ENCODE measurements around the gene BARX2.

BARX2 gene

DNA sequence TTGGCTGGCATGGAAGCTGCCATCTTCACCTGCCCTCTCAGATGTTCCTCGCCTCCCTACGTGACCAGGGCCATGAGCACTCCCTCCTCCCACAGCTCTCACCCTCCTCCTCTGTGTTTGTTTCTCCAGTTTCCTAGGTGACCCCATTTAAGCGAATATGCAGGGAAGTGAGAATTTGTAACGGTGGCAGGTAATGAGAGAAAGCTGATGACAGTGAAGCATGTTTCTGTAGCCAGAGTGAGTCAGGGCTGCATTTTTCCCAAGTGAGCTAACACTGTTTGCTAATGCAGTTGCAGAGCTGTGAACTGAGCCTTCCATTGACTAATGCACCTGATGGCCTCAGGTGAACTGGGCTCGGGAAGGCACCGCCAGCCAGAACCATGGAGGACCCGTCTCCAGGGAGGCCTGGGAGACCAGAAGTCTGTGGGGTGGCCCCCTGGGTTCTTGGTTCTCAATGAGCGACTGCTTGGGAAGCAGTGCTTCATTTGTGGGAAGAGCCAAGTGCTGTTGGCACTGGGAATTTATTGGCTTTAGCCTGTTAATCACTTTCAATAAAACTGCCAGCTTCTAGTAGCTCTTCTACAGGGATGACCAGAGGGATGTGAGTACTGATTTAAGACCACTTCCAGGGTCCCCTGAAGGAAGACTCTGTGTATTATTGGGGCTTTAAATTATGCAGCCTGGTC is 64.5 kb downstream of the BARX2 start:
- DNase-seq: no peak

DNA sequence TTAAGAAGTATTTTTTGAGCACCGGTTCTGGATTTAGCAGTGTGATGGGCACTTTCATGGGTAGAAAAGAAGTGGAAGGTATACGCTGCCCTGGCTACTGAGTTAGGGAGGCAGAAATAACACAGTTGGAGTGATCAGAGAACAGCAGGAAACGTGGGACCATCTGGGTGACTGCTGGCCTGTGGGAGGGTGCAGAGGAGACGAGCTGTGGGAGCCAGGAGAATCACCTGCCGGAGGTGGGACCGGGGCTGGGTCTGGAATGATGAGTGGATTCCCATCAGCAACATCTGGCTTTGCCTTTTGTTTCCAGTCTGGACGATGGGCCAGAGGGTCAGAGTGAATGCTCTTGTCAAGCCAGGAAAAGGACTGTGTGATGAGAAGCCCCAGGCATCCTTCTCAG is 66.5 kb downstream of the BARX2 start:
- no peak for DNase-seq

DNA sequence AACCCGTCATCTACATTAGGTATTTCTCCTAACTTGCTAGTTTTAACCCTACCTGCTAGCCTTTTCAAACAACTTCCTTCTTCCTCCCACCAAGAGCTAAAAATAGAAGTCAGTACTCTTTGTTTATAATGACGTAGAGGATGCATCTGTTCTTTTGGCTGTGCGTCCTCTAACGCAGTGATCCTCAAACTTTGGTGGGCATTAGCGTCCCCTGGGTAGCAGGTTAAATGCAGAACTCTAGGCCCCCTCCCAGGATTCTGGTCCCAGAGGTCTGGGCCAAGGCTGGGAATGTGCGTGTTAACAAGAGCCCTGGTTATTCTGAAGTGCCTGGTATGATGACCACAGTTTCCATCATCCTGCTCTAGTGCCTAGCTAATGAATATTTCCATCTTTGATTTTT is 67.6 kb downstream of the BARX2 start:
- no peak for DNase-seq

DNA sequence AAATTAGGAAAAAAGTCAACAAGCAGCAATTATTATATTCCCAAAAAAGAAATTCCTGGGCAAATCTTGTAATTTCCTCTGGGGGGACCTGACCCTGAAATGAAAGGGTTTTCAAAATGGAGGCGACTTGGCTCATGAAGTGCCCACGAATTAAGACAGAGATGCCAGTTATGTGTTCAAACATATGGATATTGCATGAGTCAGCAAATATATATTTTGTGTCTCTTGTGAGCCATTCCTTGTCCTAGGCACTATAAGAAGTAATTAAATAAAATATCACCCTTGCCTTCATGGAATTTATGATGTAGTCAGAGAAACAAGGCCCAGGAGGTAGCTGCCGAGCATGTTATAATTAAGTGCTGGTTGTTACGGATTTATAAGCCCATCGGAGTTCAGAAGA is 68.6 kb downstream of the BARX2 start:
- DNase-seq: no peak

DNA sequence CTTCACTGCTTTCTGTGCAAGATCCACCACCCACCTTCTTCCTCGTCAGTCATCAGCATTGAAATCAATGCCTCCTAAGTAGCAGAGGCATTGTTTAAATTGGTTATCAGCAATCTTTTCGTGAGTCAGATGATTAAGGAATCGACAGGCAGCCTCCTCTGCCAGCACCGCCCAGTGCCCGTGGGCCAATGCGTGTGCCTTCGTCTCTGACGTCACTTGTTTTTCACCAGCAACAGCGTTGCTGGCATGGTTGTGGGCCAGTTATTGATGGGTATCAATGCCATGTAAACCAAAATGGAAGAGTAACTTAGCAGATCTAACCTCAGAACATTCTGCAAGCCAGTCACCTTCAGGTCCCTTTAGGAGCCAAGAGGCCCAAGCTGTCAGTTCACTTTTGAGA is 69.6 kb downstream of the BARX2 start:
- DNase-seq: no peak

DNA sequence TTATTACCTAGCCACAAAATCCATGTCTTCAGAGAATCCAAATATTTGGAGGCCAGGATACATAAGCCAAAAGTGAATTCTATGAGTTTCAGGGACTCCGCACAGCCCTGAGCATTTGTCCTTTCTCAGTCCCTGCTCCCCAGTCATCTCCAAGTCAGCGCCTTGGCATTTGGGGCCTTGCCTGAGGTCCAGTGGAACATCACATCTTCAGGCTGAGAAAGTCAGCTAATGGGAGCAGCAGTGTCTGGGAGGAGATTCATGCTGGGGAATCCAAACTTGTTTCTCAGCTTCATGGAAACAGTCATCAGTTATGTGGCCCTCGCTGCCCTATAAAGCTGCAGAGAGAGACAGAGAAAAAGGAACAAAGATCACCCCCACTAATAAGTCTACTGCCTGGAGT is 70.9 kb downstream of the BARX2 start:
- no peak for DNase-seq

DNA sequence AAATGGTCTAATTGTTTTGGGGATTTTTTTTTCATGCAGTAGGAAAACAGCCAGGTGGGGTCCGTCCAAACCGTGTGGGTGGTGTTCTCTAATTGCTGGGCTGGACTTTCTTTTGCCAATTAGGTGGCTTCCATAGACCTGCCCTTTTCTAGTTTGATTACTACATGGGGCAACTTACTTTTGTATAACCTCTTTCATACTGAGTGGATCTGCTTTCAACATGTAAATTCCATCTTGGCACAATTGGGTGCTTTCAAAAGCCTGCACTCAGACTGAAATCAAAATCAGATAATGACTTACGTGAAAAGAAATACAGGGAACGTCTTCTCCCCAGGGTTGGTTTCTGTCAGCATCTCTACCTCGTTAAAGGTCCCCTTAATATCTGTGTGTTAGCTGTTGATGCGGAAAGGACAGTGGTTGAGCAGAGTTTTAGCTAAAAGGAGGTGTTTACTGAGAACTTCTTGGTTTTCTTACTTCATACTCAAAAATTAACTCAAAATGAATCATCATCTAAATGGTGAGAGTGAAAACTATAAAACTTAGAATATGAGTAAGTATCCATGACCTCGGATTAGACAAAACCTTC is 72.1 kb downstream of the BARX2 start:
- no peak for DNase-seq

DNA sequence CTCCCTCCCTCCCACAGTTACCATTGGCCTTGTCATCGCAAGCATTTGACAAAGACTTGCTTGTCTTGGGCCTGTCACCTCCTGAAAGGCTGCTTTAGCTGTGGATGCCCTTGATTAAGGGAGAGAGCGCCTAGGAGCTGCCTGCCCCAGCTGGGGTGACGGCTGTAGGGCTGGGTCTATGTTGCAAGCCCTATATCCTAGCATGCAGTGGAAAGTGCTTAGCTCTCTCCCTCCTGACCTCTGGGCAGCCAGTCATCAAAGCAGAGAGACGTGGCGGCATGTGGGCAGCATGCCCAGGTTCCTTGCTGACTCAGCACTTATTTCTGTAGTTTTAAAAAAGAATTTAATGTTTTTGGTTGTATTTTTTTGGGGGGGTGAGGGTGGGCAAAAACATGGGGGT is 75.9 kb downstream of the BARX2 start:
- no peak for DNase-seq

DNA sequence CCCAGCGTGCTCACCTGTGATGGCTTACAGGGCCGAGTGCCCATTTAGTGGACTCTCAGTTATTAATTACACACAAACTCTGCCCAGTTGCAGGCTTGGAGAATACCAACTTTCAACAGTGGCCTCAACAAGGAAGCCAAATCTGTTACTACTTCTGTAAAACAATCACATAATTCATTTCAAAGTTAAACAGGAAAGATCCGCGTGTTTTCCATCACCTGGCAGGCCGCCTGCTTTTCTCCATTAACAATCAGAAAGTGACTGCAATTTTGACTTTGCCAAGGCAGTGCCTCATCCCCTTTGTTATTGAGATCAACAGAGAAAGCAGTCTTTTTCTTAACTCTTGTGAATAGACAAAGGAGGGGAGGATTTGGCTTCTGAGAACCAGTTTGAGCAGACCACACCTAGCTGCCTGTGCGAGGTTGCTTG is 77.7 kb downstream of the BARX2 start:
- no peak for DNase-seq

DNA sequence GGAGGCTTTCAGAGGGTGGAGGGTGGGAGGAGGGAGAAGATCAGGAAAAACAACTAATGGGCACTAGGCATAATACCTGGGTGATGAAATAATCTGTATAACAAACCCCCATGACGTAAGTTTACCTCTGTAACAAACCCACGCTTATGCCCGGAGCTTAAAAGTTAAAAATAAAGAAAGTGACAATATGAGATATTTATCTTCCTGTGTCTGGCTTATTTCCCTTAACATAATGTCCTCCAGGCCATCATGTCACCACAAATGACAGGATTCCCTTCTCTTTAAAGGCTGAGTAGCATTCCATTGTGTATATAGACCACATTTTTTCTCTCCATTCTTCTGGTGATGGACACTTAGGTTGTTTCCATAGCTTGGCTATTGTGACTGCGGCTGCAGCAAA is 79.5 kb downstream of the BARX2 start:
- no peak for DNase-seq

DNA sequence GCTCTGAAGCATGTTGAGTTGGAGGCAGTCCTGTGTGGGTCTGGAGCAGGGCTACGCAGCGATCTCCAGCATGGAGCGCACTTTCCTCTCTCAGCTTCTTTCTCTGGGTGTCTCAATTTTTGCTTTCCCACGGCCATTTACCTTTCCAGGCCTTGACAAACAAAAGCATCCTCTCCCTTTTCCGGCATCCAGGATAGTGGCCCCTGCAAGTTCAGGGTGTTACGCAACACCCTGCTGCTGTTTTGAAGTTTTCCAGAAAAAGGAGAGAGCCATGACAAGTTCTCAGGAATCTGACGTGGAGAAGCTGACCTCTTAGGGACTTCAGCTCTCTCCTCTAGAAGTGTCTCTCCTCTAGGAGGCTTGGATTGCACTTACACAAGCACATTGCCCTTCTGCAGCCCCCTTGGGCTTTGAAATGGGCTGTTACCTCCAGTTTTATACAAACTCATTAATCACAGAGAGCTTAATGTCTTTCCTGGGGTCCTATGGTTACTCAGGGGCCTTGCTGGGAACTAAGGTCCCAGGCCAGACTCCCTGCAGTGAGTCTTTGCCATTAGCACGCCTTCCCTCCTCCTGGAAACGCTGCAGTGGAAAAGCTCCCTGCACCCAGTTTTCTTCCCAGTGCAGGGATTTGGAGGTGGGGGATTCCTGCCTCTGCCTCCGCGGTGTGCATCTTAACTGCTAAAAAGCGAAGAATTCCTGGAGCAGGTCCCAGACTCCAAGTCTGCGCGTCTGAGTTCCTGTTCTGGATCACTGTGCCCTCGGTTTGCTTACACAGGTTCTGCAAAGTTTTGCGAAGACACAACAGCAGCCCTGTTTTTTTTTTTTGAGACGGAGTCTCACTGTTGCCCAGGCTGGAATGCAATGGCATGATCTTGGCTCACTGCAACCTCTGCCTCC is 80.4 kb downstream of the BARX2 start:
- no peak for DNase-seq

DNA sequence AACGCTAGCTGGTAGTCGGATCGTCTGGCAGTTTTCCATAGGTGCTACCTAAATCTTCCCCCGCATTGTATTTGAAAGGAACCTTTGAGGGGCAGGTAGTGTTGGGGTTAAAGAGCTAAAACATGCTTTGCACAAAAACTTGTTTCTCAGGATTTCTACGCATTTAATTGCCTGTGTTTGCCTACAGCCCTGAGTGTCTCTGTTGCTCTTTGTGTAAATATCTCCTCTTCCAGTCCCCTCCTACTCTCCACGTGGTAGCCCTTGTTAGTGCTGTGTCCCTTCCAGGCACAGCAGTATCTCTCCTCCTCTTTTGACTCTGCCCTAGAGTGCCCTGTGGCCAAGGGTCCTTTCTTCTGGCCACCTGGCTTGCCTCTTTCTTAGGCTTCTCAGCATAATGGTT is 81.7 kb downstream of the BARX2 start:
- DNase-seq: no peak

DNA sequence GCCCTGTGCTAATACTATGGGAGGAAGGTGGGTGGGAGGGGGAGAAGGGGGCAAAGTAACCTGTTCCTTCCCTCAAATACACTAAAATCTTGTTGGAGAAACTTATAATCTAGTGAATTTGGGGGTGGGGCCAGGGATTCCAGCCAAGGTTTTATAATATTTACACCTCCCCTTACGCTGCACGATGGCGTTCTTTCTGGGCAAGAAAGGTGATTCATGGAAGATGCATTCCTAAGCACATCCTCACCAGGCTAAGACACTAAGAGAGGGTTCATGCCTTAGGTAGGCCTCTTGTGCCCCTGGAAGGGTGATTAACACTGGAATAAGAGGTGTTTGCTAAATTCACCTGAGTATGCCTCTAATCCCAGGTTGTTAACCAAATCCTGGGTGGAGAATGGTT is 82.6 kb downstream of the BARX2 start:
- no peak for DNase-seq

DNA sequence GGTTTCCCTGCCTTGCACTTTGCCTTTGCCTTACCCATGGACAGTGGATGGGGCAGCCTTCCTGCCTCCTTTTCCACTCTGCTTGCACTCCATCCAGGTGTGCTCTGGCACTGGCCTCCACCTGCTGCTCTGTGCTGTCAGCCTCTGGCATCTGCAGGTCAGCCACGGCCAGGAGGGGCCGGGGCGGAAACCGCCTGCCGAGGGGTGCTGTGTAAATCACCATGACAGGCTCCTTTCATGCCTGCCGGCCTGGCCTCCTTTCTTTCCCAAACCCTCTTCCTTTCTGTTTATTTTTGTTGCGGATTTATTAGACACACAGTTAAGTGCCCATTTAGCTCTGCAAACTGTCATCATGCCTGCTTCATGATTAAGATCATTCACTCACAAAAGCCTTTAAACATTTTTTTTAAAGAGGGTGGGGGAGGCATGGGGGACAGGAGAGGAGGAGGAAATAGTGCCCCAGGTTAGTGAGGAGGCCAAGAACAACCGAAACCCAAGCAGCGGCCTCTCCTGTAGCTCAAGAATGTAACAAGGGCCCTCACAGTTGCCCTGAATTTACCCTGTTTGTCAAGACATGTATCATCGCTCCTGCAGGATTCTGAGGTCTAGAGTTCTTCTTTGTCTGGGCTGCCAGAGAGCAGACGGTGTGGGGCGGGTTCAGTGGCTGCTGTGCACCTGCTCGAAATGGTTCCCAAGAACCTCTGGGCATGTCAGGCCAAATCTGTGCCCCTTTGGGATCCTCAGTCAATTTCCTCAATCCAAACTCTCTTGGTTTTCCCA is 83.3 kb downstream of the BARX2 start:
- no peak for DNase-seq

DNA sequence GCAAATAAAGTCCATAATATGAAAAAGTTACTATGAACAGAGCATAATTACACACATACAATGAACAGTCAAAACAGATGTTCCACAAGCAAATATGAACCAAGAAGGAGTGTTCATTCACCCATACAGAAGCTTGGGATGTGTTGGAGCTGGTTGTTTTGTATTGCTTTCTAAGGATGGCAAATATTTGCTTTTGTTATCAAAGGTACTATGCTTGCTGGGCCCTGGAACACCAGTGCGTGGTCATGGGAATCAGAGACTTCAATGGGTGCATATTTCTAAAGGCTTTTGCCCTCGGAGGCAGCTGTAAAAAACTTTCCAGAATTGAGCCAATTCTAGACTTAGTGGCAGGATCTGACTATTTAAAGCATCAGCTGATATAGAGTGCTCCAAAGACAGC is 85.1 kb downstream of the BARX2 start:
- no peak for DNase-seq

DNA sequence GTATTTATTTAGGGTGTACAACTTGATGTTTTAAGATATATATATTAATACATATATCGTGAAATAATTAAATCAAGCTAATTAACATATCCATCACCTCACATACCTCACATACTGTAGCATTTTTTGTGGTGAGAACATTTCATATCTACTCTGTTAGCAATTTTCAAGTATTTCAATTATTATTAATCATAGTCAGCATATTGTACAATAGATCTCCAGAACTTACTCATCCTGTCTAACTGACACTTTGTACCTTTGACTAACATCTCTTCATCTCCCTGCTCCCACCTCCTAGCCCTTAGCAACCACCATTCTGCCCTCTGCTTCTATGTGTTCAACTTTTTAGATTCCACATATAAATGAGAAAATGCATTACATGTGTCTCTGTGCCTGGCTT is 108.4 kb downstream of the BARX2 start:
- DNase-seq: no peak

DNA sequence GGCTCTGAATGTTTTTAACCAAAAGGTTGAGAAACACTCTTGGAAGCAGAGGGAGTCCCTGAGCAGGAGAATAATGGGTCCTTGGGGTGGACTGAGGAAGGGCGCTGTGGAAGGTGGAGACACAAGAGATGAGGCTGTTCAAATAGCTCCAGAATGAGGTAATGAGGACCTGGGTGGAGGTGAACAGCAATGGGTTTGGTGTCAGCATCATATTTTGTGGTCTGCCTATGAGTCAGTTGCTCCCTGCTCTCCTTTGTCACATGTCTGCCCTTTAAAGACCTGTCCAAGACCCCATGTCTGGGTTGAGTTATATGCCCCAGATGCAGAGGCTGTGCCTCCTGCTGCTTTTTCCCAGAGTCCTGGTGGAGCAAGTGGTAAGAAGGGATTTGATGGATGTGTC is 113.6 kb downstream of the BARX2 start:
- no peak for DNase-seq

DNA sequence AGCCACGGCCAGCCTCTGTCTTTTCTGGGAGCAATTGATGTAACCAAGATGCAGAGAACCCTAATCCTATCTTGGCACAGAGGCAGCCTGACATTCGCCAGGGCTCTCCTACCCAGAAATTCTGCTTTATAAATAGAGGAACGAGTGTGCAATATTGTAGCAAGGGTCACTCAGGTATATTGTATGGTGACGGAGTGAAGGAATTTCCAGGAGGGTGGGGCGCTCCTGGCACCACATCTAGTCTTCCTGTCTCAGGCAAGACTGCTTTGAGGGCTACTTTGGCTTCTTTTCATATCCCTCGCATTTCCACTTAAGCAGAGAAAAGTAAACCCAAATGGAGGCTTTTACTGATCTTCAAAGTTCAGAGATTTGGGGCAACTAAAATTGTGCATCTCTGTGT is 114.4 kb downstream of the BARX2 start:
- no peak for DNase-seq

DNA sequence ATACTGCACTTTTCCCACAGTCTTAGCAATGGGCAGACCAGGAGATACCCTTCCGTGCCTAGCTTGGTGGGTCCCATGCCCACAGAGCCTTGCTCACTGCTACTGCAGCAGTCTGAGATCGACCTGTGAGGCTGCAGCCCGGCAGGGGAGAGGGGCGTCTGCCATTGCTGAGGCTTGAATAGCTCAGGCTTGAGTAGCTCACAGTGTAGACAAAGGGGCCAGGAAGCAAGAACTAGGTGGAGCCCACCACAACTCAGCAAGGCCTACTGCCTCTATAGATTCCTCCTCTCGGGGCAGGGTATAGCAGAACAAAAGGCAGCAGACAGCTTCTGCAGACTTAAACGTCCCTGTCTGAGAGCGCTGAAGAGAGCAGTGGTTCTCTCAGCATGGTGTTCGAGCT is 118.1 kb downstream of the BARX2 start:
- no peak for DNase-seq

Data from Kasumi-1 (cell line).